AG04450 (cell line): ENCODE results near the gene NANOS2. TPM values are rescaled to one million over a fixed set of nuclear protein-coding genes. Genes with fewer than 3 reads are reported as not detected.

Source experiments
- CTCF ChIA-PET: fragments of 300-600, 350-600 bp; formaldehyde crosslinking; extraction: SDS; loops from one replicate; lab custom pipeline; 2022; ENCODE audit warnings: antibody characterized with exemption, inconsistent platforms; lab: Charles Lee
- POLR2A ChIA-PET: fragments of 350-600 bp; formaldehyde crosslinking; extraction: SDS; loops from one replicate; lab custom pipeline; 2021; ENCODE audit warnings: antibody characterized with exemption, inconsistent platforms; lab: Yijun Ruan, JAX
- DNase-seq: peaks from one replicate; pipeline ENCODE4 v3.0.0-alpha.2; 2011; ENCODE audit warnings: low read depth, low spot score
- H3K27ac ChIP-seq: one replicate; pipeline ENCODE4 v1.5.1; 2012; ENCODE audit warnings: low read depth, low read length, control low read depth
- H3K27me3 ChIP-seq: one replicate; pipeline ENCODE4 v1.6.0; 2012; ENCODE audit warnings: low read length; ENCODE audit not compliant: control insufficient read depth, insufficient read depth
- H3K4me3 ChIP-seq: 2 replicates; pipeline ENCODE4 v1.5.1; 2011; ENCODE audit warnings: mild to moderate bottlenecking, low read depth, low read length, control low read depth
- H3K9me3 ChIP-seq: 2 replicates; pipeline ENCODE4 v1.5.1; 2012; ENCODE audit warnings: low read length; ENCODE audit not compliant: control insufficient read depth, insufficient read depth
- polyA plus RNA-seq: library from polyadenylated mRNA; depleted of rRNA; stranded (reverse); fragments of >200 nt; gene quantifications from 2 replicates; pipeline ENCODE4 v1.2.3, GENCODE V29; 2011
- TF ChIP-seq, protein P1 (sequence below): IDR thresholded peaks from 2 replicates; pipeline ENCODE4 v1.5.1; 2011; ENCODE audit warnings: low read depth, low read length, control low read depth, inconsistent platforms

The NANOS2 gene
- polyA plus RNA-seq, 1 experiment, result not detected

DNA sequence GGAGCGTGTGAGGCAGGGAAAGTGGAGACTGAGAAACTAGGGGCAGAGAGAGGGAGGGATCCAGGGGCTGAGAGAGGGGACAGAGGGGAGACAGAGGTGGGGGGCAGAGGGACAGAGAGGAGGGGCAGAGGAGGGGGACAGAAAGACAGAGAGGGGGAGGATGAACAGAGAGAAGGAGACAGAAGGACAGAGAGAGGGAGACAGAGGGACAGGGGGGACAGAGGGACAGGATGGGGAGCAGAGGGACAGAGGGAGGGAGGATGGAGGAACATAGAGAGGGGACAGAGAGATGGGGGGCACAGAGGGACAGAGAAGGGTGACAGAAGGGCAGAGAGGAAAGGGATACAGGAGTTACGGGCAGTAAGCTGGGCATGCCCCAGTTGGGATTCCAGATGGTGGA, 14.7 kb upstream of the NANOS2 start:
- DNase-seq, result no peak
- TF ChIP-seq, protein P1, sequence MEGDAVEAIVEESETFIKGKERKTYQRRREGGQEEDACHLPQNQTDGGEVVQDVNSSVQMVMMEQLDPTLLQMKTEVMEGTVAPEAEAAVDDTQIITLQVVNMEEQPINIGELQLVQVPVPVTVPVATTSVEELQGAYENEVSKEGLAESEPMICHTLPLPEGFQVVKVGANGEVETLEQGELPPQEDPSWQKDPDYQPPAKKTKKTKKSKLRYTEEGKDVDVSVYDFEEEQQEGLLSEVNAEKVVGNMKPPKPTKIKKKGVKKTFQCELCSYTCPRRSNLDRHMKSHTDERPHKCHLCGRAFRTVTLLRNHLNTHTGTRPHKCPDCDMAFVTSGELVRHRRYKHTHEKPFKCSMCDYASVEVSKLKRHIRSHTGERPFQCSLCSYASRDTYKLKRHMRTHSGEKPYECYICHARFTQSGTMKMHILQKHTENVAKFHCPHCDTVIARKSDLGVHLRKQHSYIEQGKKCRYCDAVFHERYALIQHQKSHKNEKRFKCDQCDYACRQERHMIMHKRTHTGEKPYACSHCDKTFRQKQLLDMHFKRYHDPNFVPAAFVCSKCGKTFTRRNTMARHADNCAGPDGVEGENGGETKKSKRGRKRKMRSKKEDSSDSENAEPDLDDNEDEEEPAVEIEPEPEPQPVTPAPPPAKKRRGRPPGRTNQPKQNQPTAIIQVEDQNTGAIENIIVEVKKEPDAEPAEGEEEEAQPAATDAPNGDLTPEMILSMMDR, result no peak
- ChIA-PET POLR2A (no interaction called here), CTCF (interaction anchor here (0.5 to 1.1 kb wide), 2 partner anchors 112 to 147 kb away, joined by 4 to 5 read pairs; partner anchors contain the start of gene DMPK)
- peaks cover 13% of the 10 kb centered on the region for H3K27me3 ChIP-seq
- no peak overlapping the region for H3K27ac ChIP-seq
- H3K4me3 ChIP-seq, result no peak overlapping the region
- H3K9me3 ChIP-seq, result no peaks in the 10 kb centered on the region

DNA sequence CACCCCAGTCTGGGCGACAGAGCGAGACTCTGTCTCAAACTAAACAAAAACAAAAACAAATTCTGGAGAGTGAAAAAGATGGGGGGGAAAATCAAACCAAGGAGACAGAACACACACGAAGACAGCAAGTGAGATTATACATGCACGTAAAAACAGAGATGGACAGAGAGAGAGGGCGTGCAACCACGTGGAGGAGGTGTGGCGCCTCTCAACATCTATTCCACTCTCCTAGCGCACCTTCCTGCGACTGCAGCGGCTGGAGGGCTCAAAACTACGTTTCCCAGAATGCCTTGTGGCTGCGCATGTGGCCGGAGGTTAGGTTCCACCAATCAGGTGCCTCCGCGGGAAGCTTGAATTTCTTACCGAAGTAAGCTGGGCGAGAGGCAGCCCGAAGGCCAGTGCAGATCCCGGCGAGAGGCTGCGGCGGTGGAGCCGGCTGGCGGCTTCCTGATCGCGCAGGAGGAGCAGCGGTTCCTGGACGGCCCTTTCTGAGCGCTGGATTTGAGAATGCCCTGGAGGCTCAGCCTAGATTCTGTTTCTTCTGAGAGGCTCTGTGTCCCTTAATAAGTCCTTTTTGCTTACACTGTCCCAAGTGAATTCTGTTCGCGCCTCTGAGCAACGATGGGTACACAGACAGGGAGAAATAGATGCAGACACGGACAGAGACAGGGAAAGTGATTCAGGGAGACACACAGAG, 13.1 kb upstream of the NANOS2 start:
- peak; percentile 60 for DNase-seq
- Histone ChIP-seq H3K9me3 (no peaks in the 10 kb centered on the region), H3K4me3 (no peak overlapping the region; the same call in 1 of the 2 replicates), H3K27me3 (peaks cover 8% of the 10 kb centered on the region), H3K27ac (no peak overlapping the region)
- ChIA-PET CTCF (no interaction called here), POLR2A (no interaction called here)
- TF ChIP-seq, protein P1, result no peak

DNA sequence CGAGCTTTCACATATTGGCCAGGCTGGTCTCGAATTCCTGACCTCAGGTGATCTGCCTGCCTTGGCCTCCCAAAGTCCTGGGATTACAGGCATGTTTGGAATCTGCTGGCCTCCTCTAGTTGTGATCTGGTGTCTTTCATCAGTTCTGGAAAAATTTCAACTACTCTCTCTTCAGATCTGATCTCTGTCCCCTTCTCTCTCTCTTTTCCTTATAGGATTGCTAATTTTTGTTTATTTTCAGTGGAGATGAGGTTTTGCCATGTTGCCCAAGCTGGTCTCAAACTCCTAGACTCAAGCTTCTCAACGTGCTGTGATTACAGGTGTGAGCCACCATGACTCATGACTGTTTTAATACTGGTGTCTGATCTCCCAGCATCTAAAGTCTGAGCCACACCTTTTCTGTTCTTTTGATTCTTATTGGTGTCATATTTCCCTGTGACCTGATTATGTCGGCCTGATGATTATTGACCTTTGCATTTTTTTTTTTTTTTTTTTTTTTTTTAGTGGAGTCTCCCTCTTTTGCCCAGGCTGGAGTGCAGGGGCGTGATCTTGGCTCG, 10.4 kb upstream of the NANOS2 start:
- TF ChIP-seq, protein P1, result no peak
- no peak overlapping the region for H3K4me3 ChIP-seq
- CTCF ChIA-PET, result interaction anchor here (0.7 kb wide), 1 partner anchor 9 kb away, joined by 4 read pairs; no protein-coding TSS in a partner anchor
- peaks cover 5% of the 10 kb centered on the region for H3K27me3 ChIP-seq
- DNase-seq, result no peak
- POLR2A ChIA-PET, result no interaction called here
- no peak overlapping the region for H3K27ac ChIP-seq
- no peaks in the 10 kb centered on the region for H3K9me3 ChIP-seq

DNA sequence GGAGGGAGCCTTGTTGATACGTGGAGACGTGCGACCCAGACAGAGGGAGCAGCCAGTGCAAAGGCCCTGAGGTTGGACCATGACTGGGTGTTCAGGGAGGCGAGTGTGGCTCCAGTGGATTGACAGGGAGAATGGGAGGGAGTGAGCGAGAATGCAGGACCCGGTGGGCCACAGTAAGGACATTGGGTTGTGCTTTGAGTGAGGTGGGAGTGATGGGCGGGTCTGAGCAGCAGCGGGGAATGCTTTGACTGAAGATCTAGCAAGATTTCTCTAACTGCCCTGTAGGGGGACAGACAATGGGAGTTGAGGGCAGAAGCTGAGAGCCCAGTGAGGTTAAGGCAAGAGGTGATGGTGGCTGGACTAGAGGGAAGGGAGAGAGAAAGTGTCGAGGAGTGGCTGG, 7.7 kb upstream of the NANOS2 start:
- TF ChIP-seq, protein P1, result peak; percentile 42
- Histone ChIP-seq H3K27me3 (peaks cover 15% of the 10 kb centered on the region), H3K9me3 (no peaks in the 10 kb centered on the region), H3K27ac (no peak overlapping the region), H3K4me3 (no peak overlapping the region)
- DNase-seq, result no peak
- POLR2A ChIA-PET, result interaction anchor here (0.8 kb wide), 1 partner anchor 9 kb away, joined by 4 read pairs; no protein-coding TSS in a partner anchor
- CTCF ChIA-PET, result no interaction called here

DNA sequence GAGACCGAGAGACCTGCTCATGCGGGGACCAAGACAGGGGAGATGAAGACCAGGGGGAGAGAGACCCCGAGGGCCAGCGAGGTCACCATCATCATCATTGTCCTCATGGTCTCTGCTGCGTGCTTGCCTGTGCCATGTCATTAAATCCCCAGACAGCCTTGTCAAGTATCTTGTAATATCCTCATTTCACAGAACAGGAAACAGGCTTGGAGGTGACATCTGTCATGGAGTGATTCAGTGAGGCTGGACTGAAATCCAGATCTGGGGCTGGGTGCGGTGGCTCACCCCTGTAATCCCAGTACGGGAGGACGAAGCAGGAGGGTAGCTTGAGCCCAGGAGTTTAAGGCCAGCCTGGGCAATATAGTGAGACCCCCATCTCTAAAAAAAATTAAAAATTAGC, 5.9 kb upstream of the NANOS2 start:
- Histone ChIP-seq H3K9me3 (no peaks in the 10 kb centered on the region), H3K4me3 (no peak overlapping the region), H3K27ac (no peak overlapping the region), H3K27me3 (peaks cover 15% of the 10 kb centered on the region)
- ChIA-PET POLR2A (no interaction called here), CTCF (no interaction called here)
- TF ChIP-seq, protein P1, result no peak
- DNase-seq, result no peak
